Subcutaneous adipose tissue (tissue), 4 donors: Measurements from ENCODE around the gene IL1B. TPM values are rescaled to one million over a fixed set of nuclear protein-coding genes. Genes with fewer than 3 reads are reported as not detected.

Experiments
- total RNA-seq, 4 donors: library from RNA; depleted of rRNA; stranded (reverse); fragments of >200 nt; gene quantifications; one replicate each; pipeline ENCODE4 v1.1.0, GENCODE V29; 2016
- TF ChIP-seq, protein P1 (sequence below): fragments of 450-650 bp; IDR thresholded peaks from one replicate; pipeline ENCODE4 v1.5.1; 2016; ENCODE audit warnings: low read depth, mild to moderate bottlenecking, control low read depth, antibody characterized with exemption, moderate library complexity

The IL1B gene
- total RNA-seq, 4 donors from 2014 or later, result 1.1 TPM; not detected in 3

DNA sequence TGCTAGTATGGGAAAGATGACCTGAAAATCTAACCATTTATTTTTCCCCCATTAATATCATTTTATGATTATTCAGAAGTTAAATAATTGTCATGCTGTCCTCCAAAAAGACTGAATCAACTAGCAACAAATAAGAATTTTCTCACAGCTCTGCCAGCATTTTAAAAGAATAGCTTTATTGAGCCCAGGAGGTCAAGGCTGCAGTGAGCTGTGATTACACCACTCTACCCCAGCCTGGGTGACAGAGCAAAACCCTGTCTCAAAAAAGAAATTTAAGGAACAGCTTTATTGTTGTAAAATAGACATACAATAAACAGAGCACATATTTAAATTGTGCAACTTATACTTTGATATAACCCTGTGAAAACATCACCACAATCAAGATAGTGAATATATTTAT lies 27.5 kb downstream of the IL1B start:
- TF ChIP-seq, protein P1, sequence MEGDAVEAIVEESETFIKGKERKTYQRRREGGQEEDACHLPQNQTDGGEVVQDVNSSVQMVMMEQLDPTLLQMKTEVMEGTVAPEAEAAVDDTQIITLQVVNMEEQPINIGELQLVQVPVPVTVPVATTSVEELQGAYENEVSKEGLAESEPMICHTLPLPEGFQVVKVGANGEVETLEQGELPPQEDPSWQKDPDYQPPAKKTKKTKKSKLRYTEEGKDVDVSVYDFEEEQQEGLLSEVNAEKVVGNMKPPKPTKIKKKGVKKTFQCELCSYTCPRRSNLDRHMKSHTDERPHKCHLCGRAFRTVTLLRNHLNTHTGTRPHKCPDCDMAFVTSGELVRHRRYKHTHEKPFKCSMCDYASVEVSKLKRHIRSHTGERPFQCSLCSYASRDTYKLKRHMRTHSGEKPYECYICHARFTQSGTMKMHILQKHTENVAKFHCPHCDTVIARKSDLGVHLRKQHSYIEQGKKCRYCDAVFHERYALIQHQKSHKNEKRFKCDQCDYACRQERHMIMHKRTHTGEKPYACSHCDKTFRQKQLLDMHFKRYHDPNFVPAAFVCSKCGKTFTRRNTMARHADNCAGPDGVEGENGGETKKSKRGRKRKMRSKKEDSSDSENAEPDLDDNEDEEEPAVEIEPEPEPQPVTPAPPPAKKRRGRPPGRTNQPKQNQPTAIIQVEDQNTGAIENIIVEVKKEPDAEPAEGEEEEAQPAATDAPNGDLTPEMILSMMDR, result no peak

DNA sequence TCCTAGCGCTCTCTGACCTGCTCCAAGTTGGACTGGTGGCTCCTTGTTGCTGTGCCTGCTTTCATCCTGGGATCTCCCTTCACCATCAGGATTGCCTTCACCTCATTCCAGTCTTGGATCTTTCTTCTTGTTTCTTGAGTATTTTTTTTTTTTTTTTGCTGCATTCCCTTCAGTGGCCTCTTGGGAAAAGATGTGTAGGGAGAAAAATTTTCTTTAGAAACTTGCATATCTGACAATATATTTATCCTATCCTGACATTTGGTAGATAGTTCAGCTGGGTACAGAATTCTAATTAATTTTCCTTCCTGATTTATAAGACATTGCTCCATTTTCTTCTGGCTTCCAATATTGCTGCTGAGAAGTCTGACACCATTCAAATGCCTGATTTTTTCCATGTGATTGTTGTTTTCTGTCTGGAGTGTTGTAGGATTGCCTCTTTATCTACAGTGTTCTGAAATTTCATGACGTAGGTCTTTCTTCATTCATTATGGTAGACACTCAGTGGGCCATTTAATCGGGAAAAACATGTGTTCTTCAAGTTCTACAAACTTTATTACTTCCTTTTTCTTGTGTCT lies 29.3 kb downstream of the IL1B start:
- TF ChIP-seq, protein P1, result no peak

DNA sequence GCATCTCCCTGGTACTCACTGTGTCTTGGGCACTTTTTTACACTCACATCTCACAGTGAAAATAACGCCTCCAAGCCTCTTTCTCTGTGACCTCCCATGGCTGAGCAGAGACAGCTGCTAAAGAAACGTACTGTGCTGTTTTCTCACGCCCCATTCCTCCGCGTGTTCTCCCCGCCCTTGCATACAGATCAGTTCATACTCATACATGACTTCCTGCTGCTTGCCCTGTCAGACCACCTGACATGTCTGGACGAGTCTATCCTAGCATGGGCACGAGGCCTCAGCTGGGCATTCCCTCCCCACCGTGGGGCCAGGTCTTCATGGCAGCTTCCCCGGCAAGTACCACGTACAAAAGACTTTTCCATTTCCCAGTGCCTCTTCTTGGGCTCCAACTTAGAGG lies 31.0 kb downstream of the IL1B start:
- TF ChIP-seq, protein P1, result no peak

DNA sequence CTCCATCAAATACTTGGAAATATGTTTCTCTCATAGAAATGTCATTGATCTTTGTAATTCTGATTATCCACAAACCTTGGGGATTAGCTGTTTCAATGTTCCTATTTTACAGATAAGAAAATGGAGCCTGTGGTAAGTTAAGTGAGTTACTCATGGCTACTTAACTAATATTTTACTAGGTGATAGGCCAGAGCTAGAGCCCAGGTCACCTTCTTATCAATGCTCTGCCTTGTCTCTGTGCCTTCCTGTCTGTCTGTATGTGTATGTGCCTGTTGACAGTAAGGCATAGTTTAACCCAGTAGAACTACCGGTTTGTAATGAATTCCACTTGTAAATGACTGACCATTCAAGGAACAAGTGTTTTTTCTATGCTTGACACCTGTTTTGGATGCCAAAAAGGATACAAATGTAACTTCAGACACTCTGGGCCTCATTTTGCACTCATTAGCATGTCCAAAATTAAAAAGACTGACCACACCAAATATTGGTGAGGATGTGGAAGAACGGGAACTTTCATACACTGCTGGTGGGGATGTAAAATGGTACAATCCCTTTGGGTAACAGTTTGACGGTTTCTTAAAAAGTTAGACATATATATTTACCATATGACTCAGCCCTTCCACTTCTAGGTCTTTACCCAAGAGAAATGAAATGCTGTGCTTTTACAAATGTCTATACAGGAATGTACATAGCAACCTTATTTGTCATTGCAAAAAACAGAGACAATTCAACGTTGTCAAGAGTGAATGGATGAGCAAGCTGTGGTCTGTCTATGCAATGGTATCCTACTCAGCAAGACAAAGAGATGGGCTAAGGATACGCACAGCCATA lies 32.7 kb downstream of the IL1B start:
- TF ChIP-seq, protein P1, result no peak

DNA sequence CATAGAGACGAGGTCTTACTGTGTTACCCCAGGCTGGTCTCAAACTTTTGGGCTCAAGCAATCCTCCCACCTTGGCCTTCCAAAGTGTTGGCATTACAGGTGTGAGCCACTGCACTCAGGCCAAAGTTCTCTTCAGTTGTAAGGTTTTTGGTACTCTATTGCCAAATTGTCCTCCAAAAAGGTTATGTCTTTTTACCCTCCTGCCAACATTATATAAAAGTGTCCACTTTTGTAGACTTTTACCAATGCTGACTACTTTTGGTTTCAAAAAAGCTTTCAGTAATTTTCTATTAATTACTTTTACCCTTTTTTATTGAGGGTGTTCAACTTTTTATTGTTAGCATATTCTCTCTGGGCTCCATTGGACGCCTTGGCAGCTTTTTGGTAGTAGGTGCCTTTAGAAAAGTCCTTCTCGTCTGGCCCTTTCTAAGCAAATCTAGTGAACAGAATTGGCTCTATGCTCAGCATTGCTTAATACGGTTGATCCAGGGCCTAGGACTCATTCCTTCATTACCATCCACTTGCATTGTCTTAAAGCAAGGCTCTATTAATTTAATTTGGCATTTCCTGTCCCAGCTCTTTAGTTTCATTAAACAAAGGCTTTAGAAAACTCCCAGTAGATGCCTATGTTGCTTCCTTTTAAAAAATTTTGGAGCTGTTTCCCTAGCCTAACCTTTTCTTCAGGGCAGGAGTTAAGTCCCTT lies 35.5 kb downstream of the IL1B start:
- TF ChIP-seq, protein P1, result no peak

DNA sequence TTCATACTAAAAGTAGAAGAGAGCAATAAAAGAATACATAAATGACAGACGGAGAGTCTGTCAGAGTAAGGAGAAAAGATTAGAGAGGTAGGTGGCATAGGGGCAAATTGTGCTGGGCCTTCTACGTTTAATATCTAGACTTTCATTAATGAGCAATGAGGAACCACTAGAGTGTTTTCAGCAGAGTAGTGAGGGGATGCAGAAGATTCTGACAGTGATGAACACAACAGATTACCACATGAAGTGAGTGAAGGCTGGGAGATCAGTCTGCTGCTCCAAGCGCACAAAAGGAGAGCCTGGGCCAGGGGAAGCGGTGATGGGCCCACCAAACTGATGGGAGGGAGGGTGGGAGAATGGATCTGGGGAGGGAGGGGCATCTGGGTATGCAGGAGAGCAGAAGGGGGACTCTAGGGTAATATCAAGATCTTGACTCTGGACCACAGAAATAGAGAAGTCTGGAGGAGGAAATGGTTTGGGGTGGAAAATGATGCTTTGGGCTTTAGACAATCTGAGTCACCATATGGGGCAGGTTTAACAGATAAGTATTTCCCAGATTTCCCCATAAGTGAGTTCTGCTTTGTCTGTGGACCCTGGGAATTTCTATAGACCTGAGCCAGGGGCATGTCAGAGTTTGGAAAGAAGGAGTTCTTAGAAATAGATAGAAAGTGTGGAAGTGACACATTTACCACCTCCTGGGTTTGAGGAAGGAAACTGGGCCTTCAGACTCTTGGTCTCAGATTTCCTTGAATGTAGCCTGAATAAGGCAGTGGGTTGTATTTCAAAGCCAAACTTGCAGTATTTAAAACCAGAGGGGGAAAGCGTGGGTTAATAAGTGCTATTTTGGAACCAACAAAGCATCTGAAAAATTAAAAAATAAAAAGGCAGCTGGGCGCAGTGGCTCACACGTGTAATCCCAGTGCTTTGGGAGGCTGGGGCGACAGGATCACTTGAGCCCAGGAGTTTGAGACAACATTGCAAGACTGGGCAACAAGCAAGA lies 37.3 kb downstream of the IL1B start:
- TF ChIP-seq, protein P1, result no peak
